GM12878 (cell line): ENCODE measurements around the gene ENOX1. TPM values are rescaled to one million over a fixed set of nuclear protein-coding genes. Genes with fewer than 3 reads are reported as not detected.

Source experiments
- ATAC-seq: fragments of 200-7000 bp; cut with Tn5 transposase; 3 replicates; pipeline ENCODE4 v1.9.1; 2020; ENCODE audit warnings: mild to moderate bottlenecking, moderate library complexity
- BruUV-seq: library from RNA; stranded (reverse); fragments of 400-500 nt; replicated peaks from 2 replicates; lab custom pipeline; 2021; lab: Mats Ljungman, UMichigan
- CTCF ChIA-PET: fragments of 300-600 bp; sonication (Branson Sonifier 250); formaldehyde crosslinking; extraction: SDS; loops from one replicate; lab custom pipeline; 2021; ENCODE audit warnings: inconsistent platforms; lab: Yijun Ruan, JAX
- POLR2A ChIA-PET: fragments of 350-600 bp; formaldehyde crosslinking; extraction: SDS; loops from one replicate; lab custom pipeline; 2021; ENCODE audit warnings: inconsistent platforms; lab: Charles Lee
- RAD21 ChIA-PET: fragments of 300-600 bp; sonication (Branson Sonifier 250); formaldehyde crosslinking; loops from one replicate; lab custom pipeline; 2023; ENCODE audit warnings: antibody characterized with exemption; ENCODE audit not compliant: unreplicated experiment; lab: Charles Lee
- SMC1A ChIA-PET: fragments of 300-600 bp; sonication (Branson Sonifier 250); formaldehyde crosslinking; loops from one replicate; lab custom pipeline; 2023; ENCODE audit not compliant: unreplicated experiment, uncharacterized antibody; lab: Charles Lee
- DNase-seq: peaks from one replicate; pipeline ENCODE4 v3.0.0-alpha.2; 2011; ENCODE audit warnings: low read depth, low spot score
- FAIRE-seq: peaks from 3 replicates; lab custom pipeline; 2011; peaks lifted over from hg19 to GRCh38; lab: Jason Lieb, UNC
- H2AFZ ChIP-seq: 2 replicates; pipeline ENCODE4 v1.6.0; 2011; ENCODE audit warnings: low read depth, low read length, control low read depth; ENCODE audit not compliant: control insufficient read depth
- H3K27ac ChIP-seq: 2 replicates; pipeline ENCODE4 v1.5.1; 2011; ENCODE audit warnings: control low read depth; ENCODE audit not compliant: control insufficient read depth, insufficient read depth
- H3K27me3 ChIP-seq, 2 experiments: replicated peaks in 1 of 2; 2 replicates each; pipeline versions ENCODE4 v1.6.0 to v1.6.1; 2011; ENCODE audit warnings: low read length in 1 of 2; ENCODE audit not compliant: control insufficient read depth in 2 of 2, insufficient read depth in 2 of 2
- H3K36me3 ChIP-seq, 2 experiments: 2 replicates each; pipeline ENCODE4 v1.5.1; 2011; ENCODE audit warnings: low read length in 1 of 2; ENCODE audit not compliant: control insufficient read depth in 2 of 2, insufficient read depth in 2 of 2
- H3K4me1 ChIP-seq: 2 replicates; pipeline ENCODE4 v1.6.1; 2011; ENCODE audit warnings: mild to moderate bottlenecking, low read length, moderate library complexity, mixed read lengths; ENCODE audit not compliant: control insufficient read depth, insufficient read depth
- H3K4me2 ChIP-seq: 2 replicates; pipeline ENCODE4 v1.6.0; 2011; ENCODE audit warnings: control low read depth; ENCODE audit not compliant: control insufficient read depth, insufficient read depth
- H3K4me3 ChIP-seq: fragments of 200-600 bp; sonication (generic); 2 replicates; pipeline ENCODE4 v1.5.1; 2016
- H3K79me2 ChIP-seq: 2 replicates; pipeline ENCODE4 v1.6.0; 2011; ENCODE audit warnings: low read length; ENCODE audit not compliant: control insufficient read depth, insufficient read depth
- H3K9ac ChIP-seq: 2 replicates; pipeline ENCODE4 v1.8.0; 2011; ENCODE audit warnings: low read length, control low read depth, mixed read lengths; ENCODE audit not compliant: control insufficient read depth, insufficient read depth
- H3K9me3 ChIP-seq: replicated peaks from 3 replicates; pipeline ENCODE4 v1.5.1; 2011; ENCODE audit warnings: mild to moderate bottlenecking, low read length; ENCODE audit not compliant: control insufficient read depth, insufficient read depth
- H4K20me1 ChIP-seq: 2 replicates; pipeline ENCODE4 v1.6.0; 2011; ENCODE audit not compliant: control insufficient read depth, insufficient read depth
- ATF7 ChIP-seq: fragments of 450-650 bp; IDR thresholded peaks from 2 replicates; pipeline ENCODE4 v1.6.1; 2016; ENCODE audit warnings: low read depth, mild to moderate bottlenecking
- BACH1 ChIP-seq: fragments of 450-650 bp; IDR thresholded peaks from 2 replicates; pipeline ENCODE4 v1.6.1; 2017; ENCODE audit warnings: mild to moderate bottlenecking, borderline replicate concordance
- BCL3 ChIP-seq: IDR thresholded peaks from 2 replicates; pipeline ENCODE4 v1.6.1; 2011; ENCODE audit warnings: borderline replicate concordance, low read depth, mild to moderate bottlenecking, moderate library complexity, low read length; ENCODE audit not compliant: insufficient read depth, poor library complexity, severe bottlenecking
- CBX5 ChIP-seq: sonication (generic); IDR thresholded peaks from 2 replicates; pipeline ENCODE4 v1.6.1; 2016; ENCODE audit warnings: low read depth, moderate library complexity, mild to moderate bottlenecking, inconsistent platforms
- EED ChIP-seq: sonication (generic); IDR thresholded peaks from 2 replicates; pipeline ENCODE4 v1.6.1; 2016; ENCODE audit warnings: antibody characterized with exemption, low read depth
- FOXK2 ChIP-seq: fragments of 450-650 bp; IDR thresholded peaks from 2 replicates; pipeline ENCODE4 v1.6.1; 2017; ENCODE audit warnings: mild to moderate bottlenecking, moderate library complexity
- HCFC1 ChIP-seq: fragments of 150-350 bp; IDR thresholded peaks from 2 replicates; pipeline ENCODE4 v1.6.1; 2014; ENCODE audit warnings: low read length
- JUNB ChIP-seq: IDR thresholded peaks from 2 replicates; pipeline ENCODE4 v1.6.1; 2016; ENCODE audit warnings: antibody characterized with exemption, mild to moderate bottlenecking
- KLF5 ChIP-seq: fragments of 450-650 bp; IDR thresholded peaks from 2 replicates; pipeline ENCODE4 v1.6.1; 2014; ENCODE audit warnings: mild to moderate bottlenecking; ENCODE audit not compliant: partially characterized antibody
- MEF2A ChIP-seq: IDR thresholded peaks from 2 replicates; pipeline ENCODE4 v1.6.1; 2011; ENCODE audit warnings: low read depth, mild to moderate bottlenecking, low read length, moderate library complexity; ENCODE audit not compliant: insufficient read depth
- NR2F1 ChIP-seq: fragments of 450-650 bp; conservative IDR thresholded peaks from 2 replicates; pipeline ENCODE4 v1.6.1; 2017; ENCODE audit warnings: mild to moderate bottlenecking
- SIX5 ChIP-seq: IDR thresholded peaks from 2 replicates; pipeline ENCODE4 v1.6.1; 2011; ENCODE audit warnings: mild to moderate bottlenecking, low read depth, low read length, moderate library complexity; ENCODE audit not compliant: severe bottlenecking
- TCF3 ChIP-seq: IDR thresholded peaks from 2 replicates; pipeline ENCODE4 v1.6.1; 2012; ENCODE audit warnings: low read depth, mild to moderate bottlenecking, low read length, borderline replicate concordance; ENCODE audit not compliant: insufficient read depth
- ZBED1 ChIP-seq: IDR thresholded peaks from 2 replicates; pipeline ENCODE4 v1.6.1; 2016; ENCODE audit warnings: borderline replicate concordance
- ZNF274 ChIP-seq: IDR thresholded peaks from one replicate; pipeline ENCODE4 v1.8.0; 2011; ENCODE audit not compliant: insufficient read length, insufficient read depth
- ZNF384 ChIP-seq: IDR thresholded peaks from 2 replicates; pipeline ENCODE4 v1.6.1; 2012; ENCODE audit warnings: low read depth, mild to moderate bottlenecking, low read length, improper control_type of control experiment, borderline replicate concordance
- WGBS: methylation state at CpG from one replicate; pipeline ENCODE4 v1.1.6; 2016; ENCODE audit warnings: low lambda C conversion rate; ENCODE audit not compliant: insufficient replicate concordance, insufficient coverage; ENCODE audit errors: missing lambda C conversion rate; 5-methylcytosine and 5-hydroxymethylcytosine counted together
- in situ Hi-C: fragments of 300-500 bp; cut with MboI; formaldehyde crosslinking; loops from 9 replicates; pipeline ENCODE4 v1.14.3; 2018; ENCODE audit warnings: mixed read lengths
- intact Hi-C: fragments of 100-400 bp; cut with micrococcal nuclease; formaldehyde crosslinking; loops from one replicate; pipeline ENCODE4 v1.14.2; 2022; ENCODE audit not compliant: unreplicated experiment
- polyA plus RNA-seq, 11 experiments: library from polyadenylated mRNA; depleted of rRNA in 4 of 11; unstranded in 6 of 11; stranded (reverse) in 5 of 11; fragments of >200 nt; fragmentation: Nextera tagmentation in 4 of 11; fragmentation: Illumina TruSeq in 1 of 11; extraction: Ambion mirVana in 4 of 11; extraction: Trizol in 1 of 11; gene quantifications; 1 replicate in 1 of 11; 2 replicates in 10 of 11; pipeline versions ENCODE4 v1.2.1 to v1.2.3, GENCODE V29; 2011 to 2016; ENCODE audit warnings: inconsistent platforms in 2 of 11, missing spikeins in 2 of 11, low read depth in 1 of 11
- total RNA-seq, 4 experiments: library from RNA; depleted of rRNA in 3 of 4; stranded (reverse); fragments of >200 nt in 3 of 4; fragmentation: Illumina TruSeq in 1 of 4; extraction: Trizol in 1 of 4; gene quantifications; 2 replicates each; pipeline versions ENCODE4 v1.2.1 to v1.2.3, GENCODE V29; 2013 to 2021
- TF ChIP-seq, protein P1 (sequence below): IDR thresholded peaks from 2 replicates; pipeline ENCODE4 v1.6.1; 2012; ENCODE audit warnings: low read depth, low read length, improper control_type of control experiment
- TF ChIP-seq, protein P2 (sequence below): IDR thresholded peaks from 2 replicates; pipeline ENCODE4 v1.6.1; 2011; ENCODE audit warnings: borderline replicate concordance, low read depth, mild to moderate bottlenecking, moderate library complexity, mixed read lengths, low read length; ENCODE audit not compliant: insufficient read depth; ENCODE audit errors: extremely low read length
- TF ChIP-seq, protein P3 (sequence below): IDR thresholded peaks from 2 replicates; pipeline ENCODE4 v1.6.1; 2012; ENCODE audit warnings: low read depth, low read length, improper control_type of control experiment

Gene ENOX1
- total and polyA plus RNA-seq, 10 of the 15 experiments (the other 5 are each of a cell fraction or from before 2014, with no cell fraction given): 0.11 to 0.26 (median 0.15) TPM

GRCh38 chr13:43402380-43402779 lies 384.4 kb downstream of the ENOX1 start:
- POLR2A ChIA-PET: interaction anchor here (0.7 kb wide), 1 partner anchor 1796 kb away, joined by 3 read pairs; no protein-coding TSS in a partner anchor
- intact Hi-C loops: no loop called here
- no peak for DNase-seq
- Histone ChIP-seq H3K27ac (no peak overlapping the region), H3K9me3 (no peaks in the 10 kb centered on the region), H3K27me3 (no peaks in the 10 kb centered on the region), H3K4me2 (no peak overlapping the region), H3K36me3 (no peaks in the 10 kb centered on the region), H3K4me3 (no peak overlapping the region), H3K79me2 (no peaks in the 10 kb centered on the region), H3K9ac (no peak overlapping the region), H3K4me1 (no peaks in the 10 kb centered on the region), H4K20me1 (no peaks in the 10 kb centered on the region)
- no peak for ATAC-seq
- SMC1A ChIA-PET: no interaction called here
- no peak for FAIRE-seq
- BruUV-seq: no TSS peak
- in situ Hi-C loops: no loop called here
- WGBS: 84% methylated on average over 1 of the region's 1 CpG
- RAD21 ChIA-PET: no interaction called here
- CTCF ChIA-PET: no interaction called here
- no peak for TF ChIP-seq JUNB
- TF ChIP-seq KLF5: no peak
- no peak for TF ChIP-seq MEF2A
- no peak for TF ChIP-seq BACH1
- no peak for TF ChIP-seq SIX5
- no peak for TF ChIP-seq ATF7
- TF ChIP-seq, protein P1, sequence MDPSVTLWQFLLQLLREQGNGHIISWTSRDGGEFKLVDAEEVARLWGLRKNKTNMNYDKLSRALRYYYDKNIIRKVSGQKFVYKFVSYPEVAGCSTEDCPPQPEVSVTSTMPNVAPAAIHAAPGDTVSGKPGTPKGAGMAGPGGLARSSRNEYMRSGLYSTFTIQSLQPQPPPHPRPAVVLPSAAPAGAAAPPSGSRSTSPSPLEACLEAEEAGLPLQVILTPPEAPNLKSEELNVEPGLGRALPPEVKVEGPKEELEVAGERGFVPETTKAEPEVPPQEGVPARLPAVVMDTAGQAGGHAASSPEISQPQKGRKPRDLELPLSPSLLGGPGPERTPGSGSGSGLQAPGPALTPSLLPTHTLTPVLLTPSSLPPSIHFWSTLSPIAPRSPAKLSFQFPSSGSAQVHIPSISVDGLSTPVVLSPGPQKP: no peak
- no peak for TF ChIP-seq NR2F1
- TF ChIP-seq ZNF274: no peak
- no peak for TF ChIP-seq FOXK2
- no peak for TF ChIP-seq HCFC1
- no peak for TF ChIP-seq EED
- no peak for TF ChIP-seq TCF3
- TF ChIP-seq, protein P2, sequence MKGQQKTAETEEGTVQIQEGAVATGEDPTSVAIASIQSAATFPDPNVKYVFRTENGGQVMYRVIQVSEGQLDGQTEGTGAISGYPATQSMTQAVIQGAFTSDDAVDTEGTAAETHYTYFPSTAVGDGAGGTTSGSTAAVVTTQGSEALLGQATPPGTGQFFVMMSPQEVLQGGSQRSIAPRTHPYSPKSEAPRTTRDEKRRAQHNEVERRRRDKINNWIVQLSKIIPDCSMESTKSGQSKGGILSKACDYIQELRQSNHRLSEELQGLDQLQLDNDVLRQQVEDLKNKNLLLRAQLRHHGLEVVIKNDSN: no peak
- no peak for TF ChIP-seq CBX5
- no peak for TF ChIP-seq BCL3
- no peak for TF ChIP-seq ZNF384
- no peak for TF ChIP-seq ZBED1
- TF ChIP-seq, protein P3, sequence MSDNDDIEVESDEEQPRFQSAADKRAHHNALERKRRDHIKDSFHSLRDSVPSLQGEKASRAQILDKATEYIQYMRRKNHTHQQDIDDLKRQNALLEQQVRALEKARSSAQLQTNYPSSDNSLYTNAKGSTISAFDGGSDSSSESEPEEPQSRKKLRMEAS: no peak
- TF ChIP-seq, all 136 proteins: peak for 0
- H2AFZ ChIP-seq: no peak overlapping the region
